ENCODE results near the gene DHTKD1. TPM values are rescaled to one million over a fixed set of nuclear protein-coding genes. Genes with fewer than 3 reads are reported as not detected.

DHTKD1 gene
- total RNA-seq, 6 experiments from 2014 or later = 65.8 to 166 (median 100) TPM

- no peaks in the 10 kb centered on the region for H3K4me1 ChIP-seq
- H3K4me3 ChIP-seq = no peak overlapping the region
- DNase-seq = peak in 1 of 3 donors; percentile 8
- WGBS (ENCODE audit: insufficient coverage, low coverage, low lambda C conversion rate, missing lambda C conversion rate) = 60% methylated on average over 1 of the region's 2 CpGs
- H3K36me3 ChIP-seq = peaks cover 0 to 86% (median 39%) of the 10 kb centered on the region in 4 donors
- intact Hi-C loops (cut with DNase I) = no loop called here
- no peaks in the 10 kb centered on the region for H3K27me3 ChIP-seq
- TF ChIP-seq, protein P1, sequence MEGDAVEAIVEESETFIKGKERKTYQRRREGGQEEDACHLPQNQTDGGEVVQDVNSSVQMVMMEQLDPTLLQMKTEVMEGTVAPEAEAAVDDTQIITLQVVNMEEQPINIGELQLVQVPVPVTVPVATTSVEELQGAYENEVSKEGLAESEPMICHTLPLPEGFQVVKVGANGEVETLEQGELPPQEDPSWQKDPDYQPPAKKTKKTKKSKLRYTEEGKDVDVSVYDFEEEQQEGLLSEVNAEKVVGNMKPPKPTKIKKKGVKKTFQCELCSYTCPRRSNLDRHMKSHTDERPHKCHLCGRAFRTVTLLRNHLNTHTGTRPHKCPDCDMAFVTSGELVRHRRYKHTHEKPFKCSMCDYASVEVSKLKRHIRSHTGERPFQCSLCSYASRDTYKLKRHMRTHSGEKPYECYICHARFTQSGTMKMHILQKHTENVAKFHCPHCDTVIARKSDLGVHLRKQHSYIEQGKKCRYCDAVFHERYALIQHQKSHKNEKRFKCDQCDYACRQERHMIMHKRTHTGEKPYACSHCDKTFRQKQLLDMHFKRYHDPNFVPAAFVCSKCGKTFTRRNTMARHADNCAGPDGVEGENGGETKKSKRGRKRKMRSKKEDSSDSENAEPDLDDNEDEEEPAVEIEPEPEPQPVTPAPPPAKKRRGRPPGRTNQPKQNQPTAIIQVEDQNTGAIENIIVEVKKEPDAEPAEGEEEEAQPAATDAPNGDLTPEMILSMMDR (IDR thresholded peaks at IDR 0.05) = no peak
- TF ChIP-seq POLR2A (IDR thresholded peaks at IDR 0.05) = no peak
- ATAC-seq = no peak
- H3K27ac ChIP-seq = no peak overlapping the region
- no peaks in the 10 kb centered on the region for H3K9me3 ChIP-seq
These were observed 44.9 kb downstream of the DHTKD1 start for GRCh38 chr10:12113627-12114026.

DNA sequence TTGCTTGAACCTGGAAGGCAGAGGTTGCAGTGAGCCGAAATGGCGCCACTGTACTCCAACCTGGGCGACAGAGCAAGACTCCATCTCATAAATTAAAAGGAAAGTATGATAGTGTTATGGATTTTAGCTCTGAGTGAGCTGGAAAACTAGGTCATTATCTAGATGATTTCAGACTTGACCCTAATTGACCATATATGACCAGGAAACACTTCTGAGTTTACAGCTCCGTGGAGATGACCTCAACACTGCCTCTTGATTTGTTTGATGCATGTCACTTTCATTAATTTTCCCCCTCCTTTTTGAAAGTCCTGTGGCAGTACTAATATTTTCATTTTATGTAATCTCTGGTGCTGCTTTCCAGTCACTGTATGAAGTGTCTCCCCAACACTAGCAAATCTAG, 52.9 kb downstream of the DHTKD1 start:
- H3K4me3 ChIP-seq = no peak overlapping the region
- no peak overlapping the region for H3K27ac ChIP-seq
- ATAC-seq = no peak
- intact Hi-C loops (cut with DNase I) = no loop called here
- no peak for TF ChIP-seq POLR2A (IDR thresholded peaks at IDR 0.05)
- TF ChIP-seq, protein P1 (IDR thresholded peaks at IDR 0.05) = no peak
- no peaks in the 10 kb centered on the region for H3K27me3 ChIP-seq
- no peak for DNase-seq
- H3K36me3 ChIP-seq = peaks cover 0 to 57% (median 31%) of the 10 kb centered on the region in 4 donors
- no peaks in the 10 kb centered on the region for H3K9me3 ChIP-seq
- WGBS (ENCODE audit: insufficient coverage, low coverage, low lambda C conversion rate, missing lambda C conversion rate) = 91% methylated on average over 4 of the region's 4 CpGs
- H3K4me1 ChIP-seq = no peaks in the 10 kb centered on the region

DNA sequence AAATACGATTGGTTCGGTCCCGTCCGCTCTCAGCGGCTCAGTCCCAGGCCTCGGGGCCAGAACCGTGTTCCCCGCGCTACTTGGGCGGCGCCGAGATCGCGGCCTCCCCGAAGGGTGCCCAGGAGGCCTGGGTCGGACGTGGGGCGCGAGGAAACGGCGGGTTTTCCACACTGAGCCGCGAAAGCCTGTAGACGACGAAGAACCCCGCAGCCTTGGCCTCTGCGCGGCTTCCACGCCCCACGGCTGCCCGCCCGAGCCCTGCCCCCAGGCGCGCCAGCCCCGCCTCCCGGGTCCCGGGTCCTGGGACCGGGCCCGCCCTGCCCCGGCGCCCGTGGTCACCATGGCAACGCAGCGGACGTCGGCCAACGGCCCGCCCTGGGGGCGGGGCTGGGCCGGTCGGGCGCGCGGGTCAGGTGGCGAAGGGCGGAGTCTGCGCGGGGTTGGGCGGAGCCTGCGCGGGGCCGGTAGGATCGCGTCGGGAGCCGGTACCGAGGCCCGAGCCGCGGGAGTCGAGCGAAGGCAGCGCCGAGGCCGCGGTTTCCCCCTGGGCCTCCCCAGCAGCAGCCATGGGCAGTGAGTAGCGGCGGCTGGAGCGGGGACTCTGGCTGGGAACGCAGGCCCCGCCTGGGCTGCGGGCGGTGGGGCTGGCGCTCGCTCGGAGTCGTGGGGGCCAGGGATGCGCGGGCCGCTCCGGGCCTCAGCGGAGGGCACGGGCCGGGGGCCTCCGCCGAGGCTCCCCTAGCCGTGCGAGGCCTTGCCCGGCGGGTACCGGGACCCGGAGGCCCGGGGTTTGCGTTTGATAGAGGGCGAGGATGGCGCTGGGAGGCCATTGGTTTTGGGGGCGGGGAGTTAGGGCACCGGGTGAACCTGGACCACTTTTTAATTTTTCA, 60.7 kb downstream of the DHTKD1 start, which contains the start of gene SEC61A2:
TSS of gene SEC61A2 (plus strand) at position 456 of the 890 bp plus-strand sequence. CDS start at position 567, 111 bp downstream.
- H3K9me3 ChIP-seq = no peaks in the 10 kb centered on the region
- H3K27ac ChIP-seq = peak within 1 kb of the TSS; percentile 90 to 91 (median 90)
- ATAC-seq (peak; percentile 93 to 98 (median 96)), DNase-seq (peak; percentile 98 to 99 (median 98))
- intact Hi-C loops (cut with DNase I) = no loop called here
- under 1% methylated on average over 58 of the region's 108 CpGs for WGBS (ENCODE audit: insufficient coverage, low coverage, low lambda C conversion rate, missing lambda C conversion rate)
- peaks cover 0 to 2% (median 0%) of the 10 kb centered on the region in 4 donors for H3K36me3 ChIP-seq
- H3K4me1 ChIP-seq = no peaks in the 10 kb centered on the region
- H3K27me3 ChIP-seq = no peaks in the 10 kb centered on the region
- H3K4me3 ChIP-seq = peak within 1 kb of the TSS; percentile 71 to 93 (median 91)
- TF ChIP-seq, protein P1 (IDR thresholded peaks at IDR 0.05) = no peak
- peak; percentile 71 for TF ChIP-seq POLR2A (IDR thresholded peaks at IDR 0.05)

DNA sequence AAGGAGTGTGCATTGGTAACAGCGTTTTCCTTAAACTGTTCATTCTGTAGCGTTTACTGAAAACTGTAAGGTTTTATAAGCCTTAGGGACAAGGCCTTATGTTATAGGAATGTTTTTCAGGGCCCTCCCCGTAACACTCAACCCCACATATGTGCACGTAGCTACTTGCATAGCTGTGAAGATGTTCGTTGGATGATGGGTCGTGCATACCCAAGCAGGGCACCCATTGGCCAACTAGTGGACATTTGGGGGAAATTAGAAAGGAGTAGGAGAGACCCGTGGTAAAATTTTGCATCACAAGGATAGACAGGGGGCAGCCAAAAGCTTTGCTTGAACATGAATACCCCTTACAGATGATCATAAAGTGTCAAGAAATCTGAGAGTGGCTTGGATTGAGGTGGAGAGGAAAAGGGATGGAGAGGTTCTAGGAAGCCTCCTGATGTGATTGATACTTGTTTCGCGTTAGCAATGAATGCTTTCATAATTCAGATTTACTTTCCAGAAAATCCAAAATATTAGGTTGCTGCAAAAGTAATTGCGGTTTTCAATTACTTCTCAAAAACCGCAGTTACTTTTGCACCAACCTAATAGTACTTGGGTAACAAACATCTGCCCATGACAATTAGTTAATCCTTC, 61.6 kb downstream of the DHTKD1 start:
- Histone ChIP-seq H3K27ac (no peak overlapping the region), H3K4me1 (no peaks in the 10 kb centered on the region), H3K9me3 (no peaks in the 10 kb centered on the region), H3K36me3 (peaks cover 0 to 2% (median 0%) of the 10 kb centered on the region in 4 donors), H3K27me3 (no peaks in the 10 kb centered on the region), H3K4me3 (peak overlapping the region; percentile 71 to 93 (median 91))
- WGBS (ENCODE audit: insufficient coverage, low coverage, low lambda C conversion rate, missing lambda C conversion rate) = 31% methylated on average over 11 of the region's 11 CpGs
- intact Hi-C loops (cut with DNase I) = no loop called here
- peak in 2 of 4 donors; percentile 6 to 26 for ATAC-seq
- TF ChIP-seq POLR2A (IDR thresholded peaks at IDR 0.05) = no peak
- TF ChIP-seq, protein P1 (IDR thresholded peaks at IDR 0.05) = peak; percentile 27 to 44 (median 35)
- no peak for DNase-seq
